Measurements from ENCODE around the gene ASPSCR1.

GRCh38 chr17:81961521-81962498, 15.6 kb upstream of the ASPSCR1 start:
- no peak for TF ChIP-seq POLR2A (IDR thresholded peaks at IDR 0.05; ENCODE audit: low read length)
- no peak for TF ChIP-seq GATA1 (IDR thresholded peaks at IDR 0.05; ENCODE audit: low read depth, low read length)

Data from erythroblast (primary cell).